ENCODE results near the gene GGTA1. TPM values are rescaled to one million over a fixed set of nuclear protein-coding genes. Genes with fewer than 3 reads are reported as not detected.

GGTA1 gene
- total RNA-seq, 1 donor from 2014 or later: not detected

DNA sequence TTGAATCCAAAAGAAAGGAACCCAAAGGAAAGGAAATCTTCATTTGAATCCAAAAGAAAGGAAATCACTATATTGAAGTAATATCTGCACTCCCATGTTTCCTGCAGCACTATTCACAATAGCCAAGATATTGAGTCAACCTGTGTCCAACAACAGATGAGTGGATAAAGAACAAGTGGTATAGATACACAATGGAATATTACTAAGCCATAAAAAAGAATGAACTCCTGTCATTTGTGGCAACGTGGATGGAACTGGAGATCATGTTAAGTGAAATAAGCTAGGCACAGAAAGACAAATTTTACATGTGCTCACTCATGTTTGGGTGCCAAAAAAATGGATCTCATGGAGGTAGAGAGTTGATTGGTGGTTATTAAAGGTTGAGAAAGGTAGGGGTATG is 71.7 kb downstream of the GGTA1 start:
- TF ChIP-seq, protein P1, sequence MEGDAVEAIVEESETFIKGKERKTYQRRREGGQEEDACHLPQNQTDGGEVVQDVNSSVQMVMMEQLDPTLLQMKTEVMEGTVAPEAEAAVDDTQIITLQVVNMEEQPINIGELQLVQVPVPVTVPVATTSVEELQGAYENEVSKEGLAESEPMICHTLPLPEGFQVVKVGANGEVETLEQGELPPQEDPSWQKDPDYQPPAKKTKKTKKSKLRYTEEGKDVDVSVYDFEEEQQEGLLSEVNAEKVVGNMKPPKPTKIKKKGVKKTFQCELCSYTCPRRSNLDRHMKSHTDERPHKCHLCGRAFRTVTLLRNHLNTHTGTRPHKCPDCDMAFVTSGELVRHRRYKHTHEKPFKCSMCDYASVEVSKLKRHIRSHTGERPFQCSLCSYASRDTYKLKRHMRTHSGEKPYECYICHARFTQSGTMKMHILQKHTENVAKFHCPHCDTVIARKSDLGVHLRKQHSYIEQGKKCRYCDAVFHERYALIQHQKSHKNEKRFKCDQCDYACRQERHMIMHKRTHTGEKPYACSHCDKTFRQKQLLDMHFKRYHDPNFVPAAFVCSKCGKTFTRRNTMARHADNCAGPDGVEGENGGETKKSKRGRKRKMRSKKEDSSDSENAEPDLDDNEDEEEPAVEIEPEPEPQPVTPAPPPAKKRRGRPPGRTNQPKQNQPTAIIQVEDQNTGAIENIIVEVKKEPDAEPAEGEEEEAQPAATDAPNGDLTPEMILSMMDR (IDR thresholded peaks at IDR 0.05; ENCODE audit: partially characterized antibody, unreplicated experiment): no peak
- no peaks in the 10 kb centered on the region for H3K27me3 Mint-ChIP-seq (ENCODE audit: unreplicated experiment)
- no peak overlapping the region for H3K27ac Mint-ChIP-seq (ENCODE audit: unreplicated experiment)
- H3K4me3 Mint-ChIP-seq (ENCODE audit: unreplicated experiment): no peak overlapping the region
- no peaks in the 10 kb centered on the region for H3K4me1 Mint-ChIP-seq (ENCODE audit: low read depth, unreplicated experiment)
- H3K9me3 Mint-ChIP-seq (ENCODE audit: unreplicated experiment): peaks cover 2% of the 10 kb centered on the region
- DNase-seq: no peak
- H3K36me3 Mint-ChIP-seq (ENCODE audit: unreplicated experiment): no peaks in the 10 kb centered on the region

DNA sequence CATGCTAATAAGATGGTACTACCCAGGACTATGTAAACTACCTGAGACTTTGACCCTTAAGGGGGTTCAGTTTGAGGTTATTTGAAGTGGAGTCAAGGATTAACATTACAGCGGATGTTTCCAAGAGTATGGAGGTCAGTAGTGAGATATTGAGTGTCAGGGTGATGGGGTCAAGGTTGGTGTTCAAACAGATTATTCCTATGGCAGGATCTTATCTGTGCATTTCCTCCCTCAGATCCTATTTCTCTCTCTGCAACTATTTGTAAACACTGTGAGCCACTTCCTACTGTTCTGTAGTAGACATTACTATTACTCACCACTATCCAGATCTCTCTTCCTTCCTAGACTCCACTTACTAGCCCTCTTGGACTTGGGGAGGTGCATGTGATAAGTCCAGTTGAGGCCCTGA is 75.6 kb downstream of the GGTA1 start:
- TF ChIP-seq, protein P1 (IDR thresholded peaks at IDR 0.05; ENCODE audit: partially characterized antibody, unreplicated experiment): no peak
- Mint-ChIP-seq H3K9me3 (ENCODE audit: unreplicated experiment) (peaks cover 2% of the 10 kb centered on the region), H3K4me1 (ENCODE audit: low read depth, unreplicated experiment) (no peaks in the 10 kb centered on the region), H3K36me3 (ENCODE audit: unreplicated experiment) (peaks cover 8% of the 10 kb centered on the region), H3K27me3 (ENCODE audit: unreplicated experiment) (no peaks in the 10 kb centered on the region), H3K27ac (ENCODE audit: unreplicated experiment) (no peak overlapping the region), H3K4me3 (ENCODE audit: unreplicated experiment) (no peak overlapping the region)
- no peak for DNase-seq

- Mint-ChIP-seq H3K27ac (ENCODE audit: unreplicated experiment) (no peak overlapping the region), H3K9me3 (ENCODE audit: unreplicated experiment) (no peaks in the 10 kb centered on the region), H3K36me3 (ENCODE audit: unreplicated experiment) (no peaks in the 10 kb centered on the region), H3K4me3 (ENCODE audit: unreplicated experiment) (no peak overlapping the region), H3K27me3 (ENCODE audit: unreplicated experiment) (no peaks in the 10 kb centered on the region), H3K4me1 (ENCODE audit: low read depth, unreplicated experiment) (no peaks in the 10 kb centered on the region)
- DNase-seq: no peak
- TF ChIP-seq, protein P1 (IDR thresholded peaks at IDR 0.05; ENCODE audit: partially characterized antibody, unreplicated experiment): no peak
Observed at GRCh38 chr9:121411993-121412392, 87.7 kb downstream of the GGTA1 start.

DNA sequence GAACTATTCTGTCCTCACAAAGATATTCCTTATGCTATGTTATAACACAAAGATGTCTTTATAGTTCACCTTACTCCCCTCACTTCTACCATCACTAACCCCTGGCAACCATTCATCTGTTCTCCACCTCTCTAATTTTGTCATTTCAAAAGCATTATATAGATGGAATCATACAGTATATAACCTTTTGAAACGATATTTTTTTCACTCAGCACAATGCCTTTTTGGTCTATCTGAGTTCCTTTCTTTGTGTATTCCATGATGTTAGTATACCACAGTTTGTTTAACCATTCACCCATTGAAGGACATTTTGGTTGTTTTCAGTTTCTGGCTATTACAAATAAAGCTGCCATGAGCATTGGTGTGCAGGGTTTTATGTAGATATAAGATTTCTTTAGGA is 93.7 kb downstream of the GGTA1 start:
- Mint-ChIP-seq H3K36me3 (ENCODE audit: unreplicated experiment) (peaks cover 4% of the 10 kb centered on the region), H3K4me3 (ENCODE audit: unreplicated experiment) (no peak overlapping the region), H3K9me3 (ENCODE audit: unreplicated experiment) (peaks cover 1% of the 10 kb centered on the region), H3K27me3 (ENCODE audit: unreplicated experiment) (no peaks in the 10 kb centered on the region), H3K27ac (ENCODE audit: unreplicated experiment) (no peak overlapping the region), H3K4me1 (ENCODE audit: low read depth, unreplicated experiment) (no peaks in the 10 kb centered on the region)
- no peak for DNase-seq
- TF ChIP-seq, protein P1 (IDR thresholded peaks at IDR 0.05; ENCODE audit: partially characterized antibody, unreplicated experiment): no peak

Other genes with a start within 250 kb of the GGTA1 start
- gene GSN, start 231.7 kb downstream of the GGTA1 start, total RNA-seq (ENCODE audit: unreplicated experiment): 11.6 TPM
- 2.0 TPM for gene STOM, start 129.6 kb downstream of the GGTA1 start, total RNA-seq (ENCODE audit: unreplicated experiment)
- gene DAB2IP, start 151.8 kb upstream of the GGTA1 start, total RNA-seq (ENCODE audit: unreplicated experiment): 32.9 TPM

Data from glutamatergic neuron (in vitro differentiated cells).